GM19468 (cell line): Measurements from ENCODE around the gene GALNTL6.
A peak's percentile ranks its signal among the peaks of the same experiment; 100 is the strongest.
"Not testable (repeated sequence)": the region's sequence is repeated elsewhere in the genome, so short reads cannot be mapped to it uniquely, and the experiment has no call there.

Experiments used
- ATAC-seq: cut with Tn5 transposase; IDR thresholded peaks from one replicate; pipeline ENCODE4 v1.9.1; 2021; ENCODE audit warnings: mild to moderate bottlenecking, moderate library complexity, moderate number of reproducible peaks; ENCODE audit not compliant: unreplicated experiment; ENCODE audit errors: extremely low read depth

Gene GALNTL6

DNA sequence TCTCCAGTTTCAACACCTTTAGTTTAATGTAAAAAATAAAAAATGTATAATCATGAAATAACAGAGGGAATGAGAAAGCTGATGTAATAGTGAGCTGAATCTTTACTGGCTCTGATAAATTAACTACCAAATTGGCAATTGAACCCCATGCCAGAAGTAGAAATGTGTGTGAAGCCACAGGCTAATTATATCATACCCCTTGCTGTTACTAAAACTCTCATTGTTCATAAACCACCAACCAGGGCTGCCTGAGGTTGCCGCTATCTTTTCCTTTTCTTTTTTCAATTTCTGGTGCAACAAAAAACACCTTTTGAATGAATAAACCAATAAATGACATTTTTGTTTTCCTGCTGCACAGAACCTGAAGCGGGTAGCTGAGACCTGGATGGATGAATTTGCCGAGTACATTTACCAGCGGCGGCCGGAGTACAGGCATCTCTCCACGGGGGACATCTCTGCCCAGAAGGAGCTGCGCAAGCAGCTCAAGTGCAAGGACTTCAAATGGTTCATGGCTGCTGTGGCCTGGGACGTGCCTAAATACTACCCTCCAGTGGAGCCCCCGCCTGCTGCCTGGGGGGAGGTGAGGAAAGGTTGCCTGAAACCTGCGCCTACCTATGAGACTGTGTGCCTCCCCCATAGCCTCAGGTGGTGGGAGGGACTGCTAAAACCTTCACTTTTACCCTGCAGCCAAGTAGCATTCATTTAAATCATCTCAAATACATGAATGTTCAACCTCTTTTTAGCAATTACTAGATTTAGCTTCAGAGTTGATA is 1138.7 kb downstream of the GALNTL6 start:
- ATAC-seq, result no peak

GRCh38 chr4:172953896-172954568 is 1140.8 kb downstream of the GALNTL6 start:
- no peak for ATAC-seq

GRCh38 chr4:172956340-172956739 is 1143.1 kb downstream of the GALNTL6 start:
- ATAC-seq, result not testable (repeated sequence)

- ATAC-seq, result no peak
Observed at GRCh38 chr4:172957216-172957615, 1144.0 kb downstream of the GALNTL6 start.

DNA sequence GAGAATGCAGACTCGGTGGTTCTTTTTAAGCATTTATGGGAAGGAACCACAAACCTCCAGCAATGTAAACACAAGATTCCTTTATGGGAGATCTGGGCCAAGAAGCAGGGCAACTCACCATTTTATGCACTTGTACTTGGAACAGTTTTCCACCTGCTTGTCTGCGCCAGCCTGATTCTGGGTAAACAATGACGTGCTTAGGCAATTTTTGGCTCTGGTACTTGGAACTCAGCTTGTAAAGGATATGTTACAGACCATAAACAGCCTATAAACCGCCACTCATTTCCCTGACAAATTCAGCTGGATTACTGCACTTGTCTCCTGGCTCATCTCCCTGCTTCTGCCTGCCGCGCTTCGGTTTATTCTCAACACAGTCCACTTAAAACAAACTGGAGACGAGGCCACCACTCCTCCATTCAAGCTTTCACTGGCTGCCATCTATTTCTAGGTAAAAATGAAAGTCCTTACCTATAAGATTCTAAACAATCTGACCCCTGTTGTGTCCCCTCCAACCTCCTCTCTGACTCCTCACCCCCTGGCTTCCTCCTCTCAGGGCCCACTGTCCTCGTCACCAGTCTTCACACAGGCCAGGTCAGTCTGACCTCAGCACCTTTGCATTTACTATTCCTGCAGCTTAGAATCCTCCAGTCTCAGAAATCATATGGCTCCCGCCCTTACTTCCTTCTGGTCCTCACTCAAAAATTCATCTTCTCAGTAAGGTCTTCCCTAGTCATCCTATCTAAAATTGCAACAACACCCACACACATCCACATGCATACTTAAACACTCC is 1149.6 kb downstream of the GALNTL6 start:
- no peak for ATAC-seq

DNA sequence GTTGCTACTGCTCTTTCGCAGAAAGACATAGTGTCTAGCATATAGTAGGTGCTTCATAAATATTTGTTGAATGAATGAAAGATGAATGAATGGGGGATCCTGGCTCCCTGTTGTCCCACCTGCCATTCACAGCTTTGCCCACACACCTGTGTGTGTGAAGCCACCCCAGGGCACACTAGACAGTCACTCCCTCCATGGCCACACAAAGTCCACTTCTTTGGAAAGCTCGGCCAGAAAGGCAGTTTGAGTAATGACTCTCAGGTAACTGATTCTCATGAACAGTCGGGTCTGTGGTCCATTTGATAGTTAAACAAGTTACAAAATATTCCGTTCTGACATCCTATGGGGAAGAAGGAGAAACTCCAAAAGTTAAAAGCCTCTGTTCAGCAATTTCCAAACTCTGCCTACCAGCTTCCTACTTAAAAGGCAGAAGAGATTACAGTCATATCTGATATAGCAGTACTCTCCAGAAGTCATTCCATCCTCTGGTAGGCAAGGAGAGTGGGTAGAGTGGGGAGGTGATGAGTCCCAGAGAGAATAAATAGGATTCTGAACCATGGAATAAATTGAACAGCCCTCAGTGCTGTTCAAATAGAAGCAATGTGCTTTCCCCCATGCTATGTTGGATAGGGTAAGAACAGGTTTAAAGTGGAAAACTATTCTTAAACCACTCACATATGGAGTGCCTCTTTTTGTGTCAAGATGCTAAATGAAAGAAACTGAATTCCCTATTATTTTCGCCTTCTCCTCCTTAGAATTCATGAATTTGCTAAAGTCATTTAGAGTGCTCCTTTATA is 1150.5 kb downstream of the GALNTL6 start:
- no peak for ATAC-seq

DNA sequence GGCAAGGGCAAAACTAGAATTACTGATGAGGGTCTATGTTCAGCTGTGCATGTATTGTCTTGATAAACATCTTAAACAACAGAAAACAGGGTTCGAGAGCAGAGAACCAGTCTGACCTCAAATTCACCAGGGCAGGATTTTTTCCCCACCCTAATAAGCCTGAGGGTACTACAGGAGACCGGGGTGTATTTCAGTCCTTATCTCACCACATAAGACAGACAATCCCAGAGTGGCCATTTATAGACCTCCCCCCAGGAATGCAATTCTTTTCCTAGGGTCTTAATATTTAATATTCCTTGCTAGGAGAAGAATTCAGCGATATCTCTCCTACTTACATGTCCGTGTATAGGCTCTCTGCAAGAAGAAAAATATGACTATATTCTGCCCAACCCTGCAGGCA is 1157.0 kb downstream of the GALNTL6 start:
- not testable (repeated sequence) for ATAC-seq

- ATAC-seq, result no peak
Observed at GRCh38 chr4:172974586-172974985, 1161.4 kb downstream of the GALNTL6 start.

DNA sequence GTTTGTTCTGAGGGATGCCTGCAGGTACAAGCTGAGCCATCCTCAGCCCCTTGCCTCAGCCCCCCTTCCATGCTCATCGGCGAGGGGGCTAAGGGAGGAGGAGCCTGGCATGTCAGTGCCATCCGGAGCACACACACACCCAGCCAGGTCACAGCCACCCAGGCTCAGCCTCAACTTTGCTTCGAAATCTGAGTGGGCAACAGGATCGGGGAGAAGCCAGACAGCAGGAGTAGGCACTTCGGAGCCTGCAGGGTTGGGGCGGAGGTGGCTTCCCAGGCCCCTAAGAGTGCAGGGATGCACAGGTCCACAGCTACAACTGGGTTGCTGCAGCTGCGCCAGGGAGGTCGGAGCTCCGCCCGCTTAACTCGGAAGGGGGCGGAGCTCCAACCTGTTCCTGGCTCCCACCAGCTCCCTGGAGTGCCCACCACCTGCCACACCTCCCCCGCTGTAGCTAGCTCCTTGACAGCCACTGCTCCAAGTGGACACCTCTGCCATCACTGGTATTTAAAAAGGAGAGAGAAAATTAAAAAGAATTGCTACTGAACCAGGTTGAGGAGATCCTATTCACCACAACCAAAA is 1162.5 kb downstream of the GALNTL6 start:
- ATAC-seq, result no peak

DNA sequence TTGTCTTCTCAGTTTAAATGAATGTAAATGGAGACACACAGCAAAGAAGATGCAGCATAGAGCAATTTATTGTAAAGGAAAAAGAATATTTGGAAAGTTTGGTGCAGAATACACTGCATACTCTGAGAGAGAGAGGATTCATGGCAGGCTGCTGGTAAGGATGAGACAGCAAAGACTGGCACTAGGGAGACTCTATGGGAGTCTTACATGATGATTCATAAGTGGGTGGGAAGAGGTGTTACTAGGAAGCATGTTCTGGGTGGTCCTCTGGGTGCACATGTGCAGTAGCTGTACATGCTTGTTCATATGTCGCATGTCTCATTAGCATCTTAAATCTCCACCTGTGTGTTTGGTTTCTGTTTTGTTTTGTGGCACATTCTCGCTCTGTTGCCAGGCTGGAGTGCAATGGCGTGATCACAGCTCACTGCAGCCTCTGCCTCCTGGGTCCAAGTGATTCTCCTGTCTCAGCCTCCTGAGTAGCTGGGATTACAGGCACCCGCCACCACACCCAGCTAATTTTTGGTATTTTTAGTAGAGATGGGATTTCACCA is 1164.4 kb downstream of the GALNTL6 start:
- not testable (repeated sequence) for ATAC-seq

GRCh38 chr4:172978848-172979247 is 1165.6 kb downstream of the GALNTL6 start:
- no peak for ATAC-seq

DNA sequence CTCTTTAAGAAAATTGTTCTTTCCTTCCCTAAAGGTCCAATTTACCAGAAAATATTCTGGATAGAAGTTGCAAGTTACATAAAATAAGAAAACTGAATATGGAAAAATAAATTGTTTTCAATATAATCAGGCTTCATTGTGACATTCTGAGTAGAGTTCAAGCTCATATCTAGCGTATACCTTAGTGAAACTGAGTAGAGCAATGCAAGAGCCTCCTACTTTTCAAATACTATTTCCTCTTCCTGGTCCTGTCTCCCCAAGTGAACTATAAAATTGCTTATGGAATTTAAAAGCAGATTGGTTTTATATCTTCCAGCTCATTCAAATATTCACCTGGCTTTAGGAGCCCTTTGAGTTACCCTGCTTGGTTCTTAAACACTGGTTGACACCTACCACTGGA is 1166.1 kb downstream of the GALNTL6 start:
- ATAC-seq, result no peak

DNA sequence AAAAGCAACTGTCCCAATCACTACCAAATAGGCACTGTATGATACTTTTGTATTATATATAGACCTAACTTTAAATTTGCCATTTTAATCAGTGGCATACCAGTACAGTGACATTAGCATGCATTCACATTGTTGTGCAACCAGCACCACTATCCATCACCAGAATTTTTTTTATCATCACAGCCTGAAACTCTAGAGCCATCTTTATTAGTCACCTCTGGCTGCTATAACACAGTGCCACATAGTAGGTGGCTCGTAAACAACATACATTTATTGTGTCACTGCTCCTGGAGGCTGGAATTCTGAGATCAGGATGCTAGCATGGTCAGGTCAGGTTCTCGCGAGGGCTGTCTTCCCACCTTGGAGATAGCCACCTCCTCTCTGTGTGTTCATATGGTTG is 1167.0 kb downstream of the GALNTL6 start:
- no peak for ATAC-seq

DNA sequence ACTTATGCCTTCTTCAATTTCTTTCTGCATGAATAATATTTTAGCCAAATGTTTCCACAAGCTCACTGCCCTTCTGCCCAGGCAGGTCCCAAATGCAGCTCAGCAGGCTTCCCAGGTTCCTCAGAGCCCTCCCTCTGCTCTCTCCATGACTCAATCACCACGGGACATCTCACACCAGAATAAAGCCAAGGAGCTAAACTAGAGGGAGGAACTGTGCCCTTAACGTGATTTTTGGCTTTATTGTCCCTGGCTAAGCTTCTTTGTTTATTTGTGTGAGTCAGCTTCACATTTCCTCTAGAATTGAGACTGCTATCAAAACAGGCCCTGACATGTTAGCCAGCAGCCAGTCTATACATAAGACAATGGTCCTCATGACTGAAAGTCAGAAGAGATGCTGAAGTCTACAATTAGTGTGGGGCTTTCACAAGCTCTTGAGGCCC is 1169.0 kb downstream of the GALNTL6 start:
- no peak for ATAC-seq

DNA sequence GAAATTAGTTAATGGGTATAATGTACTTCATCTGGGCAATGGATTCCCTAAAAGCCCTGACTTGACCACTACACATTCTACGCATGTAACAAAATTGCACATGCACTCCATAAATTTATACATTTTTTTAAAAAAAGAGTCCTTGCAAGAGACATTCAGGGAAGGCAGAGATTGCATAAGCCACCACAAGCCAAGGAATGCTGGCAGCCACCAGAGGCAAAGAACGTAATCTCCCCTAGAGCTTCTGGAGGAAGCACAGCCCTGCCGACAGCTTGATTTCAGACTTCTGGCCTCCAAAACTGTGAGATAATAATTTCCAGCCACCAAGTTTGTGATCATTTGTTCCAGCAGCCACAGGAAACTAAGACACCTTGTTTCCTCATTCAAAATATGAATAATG is 1169.8 kb downstream of the GALNTL6 start:
- no peak for ATAC-seq

- ATAC-seq, result no peak
Observed at GRCh38 chr4:172983631-172984030, 1170.4 kb downstream of the GALNTL6 start.

DNA sequence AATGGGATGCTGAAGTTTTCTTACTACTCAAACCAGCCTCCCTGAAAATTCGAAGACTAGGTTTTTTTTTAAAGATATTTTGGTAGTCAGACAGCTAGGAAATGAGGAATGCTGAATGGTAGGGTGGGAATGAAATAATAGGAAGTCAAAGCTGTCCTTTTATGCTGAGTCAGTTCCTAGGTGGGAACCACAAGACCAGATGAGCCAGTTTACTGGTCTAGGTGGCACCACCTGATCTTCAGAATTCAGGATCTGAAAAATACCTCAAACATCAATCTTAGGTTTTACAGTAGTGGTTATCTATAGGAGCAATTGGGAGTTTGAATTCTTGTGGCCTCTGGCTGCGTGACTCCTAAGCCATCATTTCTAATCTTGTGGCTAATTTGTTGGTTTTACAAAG is 1172.3 kb downstream of the GALNTL6 start:
- ATAC-seq, result no peak

DNA sequence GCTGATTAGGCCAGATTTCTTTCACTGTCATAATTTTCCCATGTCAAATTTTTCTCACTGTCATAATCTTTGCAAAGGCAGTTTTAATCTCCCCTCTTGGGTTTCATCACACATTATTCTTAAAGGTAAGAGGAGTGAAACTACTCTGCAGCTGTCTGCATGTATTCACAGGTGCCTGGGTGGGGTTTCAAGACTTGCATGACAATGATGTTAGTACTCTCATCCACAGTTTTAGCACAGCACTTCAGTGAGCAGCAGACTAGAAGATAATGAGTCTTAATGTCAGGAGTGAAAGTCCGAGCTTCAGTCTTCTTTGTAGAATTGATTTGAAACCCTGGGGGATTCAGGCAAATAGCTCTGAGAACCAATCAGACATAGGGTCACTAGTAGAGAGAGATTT is 1172.9 kb downstream of the GALNTL6 start:
- ATAC-seq, result peak; percentile 76

DNA sequence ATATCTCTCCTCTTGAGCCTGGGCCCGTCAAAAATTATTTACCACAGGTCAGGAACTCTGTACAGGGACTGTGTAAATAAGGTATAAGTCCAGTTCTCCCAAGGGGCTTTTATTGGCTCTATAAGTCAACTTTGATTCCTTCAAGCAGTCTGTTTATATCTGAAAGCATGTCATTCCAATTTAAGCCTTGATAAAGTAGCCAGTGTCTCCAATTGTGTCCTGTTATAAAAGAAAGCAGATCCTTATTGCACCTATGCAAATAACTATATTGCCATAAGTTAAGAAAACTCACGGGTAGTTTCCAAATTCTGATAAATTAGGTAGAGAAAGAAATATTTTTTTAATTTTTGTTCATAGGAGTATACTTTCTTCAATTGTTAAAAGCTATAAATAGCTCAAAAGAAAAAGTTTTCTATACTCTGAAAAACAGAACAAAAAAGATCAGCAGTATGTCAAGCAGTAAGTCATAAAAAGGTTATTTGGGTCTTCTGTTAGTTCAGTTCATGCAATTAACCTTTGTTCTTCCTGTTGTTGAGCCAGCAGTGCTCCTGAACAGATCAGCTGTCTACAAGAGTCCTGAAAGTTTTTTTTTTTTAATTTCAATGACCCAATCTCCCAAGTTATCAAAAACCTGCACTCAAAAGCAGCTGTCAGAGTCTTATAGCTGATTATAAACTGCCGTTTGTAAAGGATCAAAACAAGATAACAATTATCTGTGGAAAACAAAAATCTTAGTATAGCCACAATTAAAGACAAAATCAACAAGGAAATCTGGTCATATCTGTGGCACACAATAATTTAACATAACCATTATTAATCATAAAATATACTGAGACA is 1177.0 kb downstream of the GALNTL6 start:
- no peak for ATAC-seq
